Hepatocyte (in vitro differentiated cells): ENCODE results near the gene ACTR6.

Experiments used
- EZH2 ChIP-seq: fragments of 200-600 bp; sonication (generic); IDR thresholded peaks from 2 replicates; pipeline ENCODE4 v1.6.1; 2016; ENCODE audit warnings: antibody characterized with exemption, mild to moderate bottlenecking, borderline replicate concordance
- EZH2phosphoT487 ChIP-seq: fragments of 200-600 bp; sonication (generic); IDR thresholded peaks from one replicate; pipeline ENCODE4 v1.6.1; 2018; ENCODE audit warnings: antibody characterized with exemption, mild to moderate bottlenecking, low read depth, moderate library complexity; ENCODE audit not compliant: unreplicated experiment, severe bottlenecking
- TF ChIP-seq, protein P1 (sequence below): fragments of 200-600 bp; sonication (generic); IDR thresholded peaks from 2 replicates; pipeline ENCODE4 v1.5.1; 2016; ENCODE audit warnings: antibody characterized with exemption, mild to moderate bottlenecking; ENCODE audit not compliant: poor library complexity

DNA sequence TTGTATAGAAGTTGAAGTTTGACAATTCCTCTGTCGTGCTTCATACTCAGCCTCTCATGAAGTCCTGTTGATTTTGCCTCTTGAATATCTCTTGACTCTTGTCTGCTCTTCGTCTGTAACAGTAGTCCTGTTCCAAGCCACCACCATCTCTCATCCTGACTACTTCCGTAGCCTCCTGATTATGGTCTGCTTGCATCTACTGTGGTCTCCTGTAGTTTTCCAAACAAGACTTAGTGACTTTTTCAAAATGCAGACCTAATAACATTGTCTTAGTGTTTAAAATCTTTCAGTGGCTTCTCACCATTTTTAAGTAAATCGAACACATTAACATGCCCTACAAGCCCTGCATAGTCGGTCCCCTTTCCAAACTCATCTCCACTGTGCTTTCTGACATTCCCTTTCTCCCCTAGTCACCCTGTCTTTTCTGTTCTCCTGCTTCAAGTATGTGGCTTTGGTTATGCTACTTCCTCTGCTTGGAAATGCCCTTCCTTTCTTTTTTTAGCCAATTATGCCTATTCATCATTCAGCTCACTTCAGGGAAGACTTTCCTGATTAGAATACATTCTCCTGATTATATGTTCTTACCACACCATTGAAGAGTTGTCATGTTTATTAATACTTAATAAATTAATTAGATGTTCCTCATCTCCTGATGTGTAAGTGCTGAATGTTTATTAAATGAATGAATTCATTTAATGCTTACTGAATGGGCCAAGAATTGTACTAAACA is 68.4 kb downstream of the ACTR6 start:
- TF ChIP-seq, protein P1, sequence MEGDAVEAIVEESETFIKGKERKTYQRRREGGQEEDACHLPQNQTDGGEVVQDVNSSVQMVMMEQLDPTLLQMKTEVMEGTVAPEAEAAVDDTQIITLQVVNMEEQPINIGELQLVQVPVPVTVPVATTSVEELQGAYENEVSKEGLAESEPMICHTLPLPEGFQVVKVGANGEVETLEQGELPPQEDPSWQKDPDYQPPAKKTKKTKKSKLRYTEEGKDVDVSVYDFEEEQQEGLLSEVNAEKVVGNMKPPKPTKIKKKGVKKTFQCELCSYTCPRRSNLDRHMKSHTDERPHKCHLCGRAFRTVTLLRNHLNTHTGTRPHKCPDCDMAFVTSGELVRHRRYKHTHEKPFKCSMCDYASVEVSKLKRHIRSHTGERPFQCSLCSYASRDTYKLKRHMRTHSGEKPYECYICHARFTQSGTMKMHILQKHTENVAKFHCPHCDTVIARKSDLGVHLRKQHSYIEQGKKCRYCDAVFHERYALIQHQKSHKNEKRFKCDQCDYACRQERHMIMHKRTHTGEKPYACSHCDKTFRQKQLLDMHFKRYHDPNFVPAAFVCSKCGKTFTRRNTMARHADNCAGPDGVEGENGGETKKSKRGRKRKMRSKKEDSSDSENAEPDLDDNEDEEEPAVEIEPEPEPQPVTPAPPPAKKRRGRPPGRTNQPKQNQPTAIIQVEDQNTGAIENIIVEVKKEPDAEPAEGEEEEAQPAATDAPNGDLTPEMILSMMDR = no peak
- TF ChIP-seq EZH2 = no peak
- no peak for TF ChIP-seq EZH2phosphoT487
